ENCODE measurements around the gene OSM.

DNA sequence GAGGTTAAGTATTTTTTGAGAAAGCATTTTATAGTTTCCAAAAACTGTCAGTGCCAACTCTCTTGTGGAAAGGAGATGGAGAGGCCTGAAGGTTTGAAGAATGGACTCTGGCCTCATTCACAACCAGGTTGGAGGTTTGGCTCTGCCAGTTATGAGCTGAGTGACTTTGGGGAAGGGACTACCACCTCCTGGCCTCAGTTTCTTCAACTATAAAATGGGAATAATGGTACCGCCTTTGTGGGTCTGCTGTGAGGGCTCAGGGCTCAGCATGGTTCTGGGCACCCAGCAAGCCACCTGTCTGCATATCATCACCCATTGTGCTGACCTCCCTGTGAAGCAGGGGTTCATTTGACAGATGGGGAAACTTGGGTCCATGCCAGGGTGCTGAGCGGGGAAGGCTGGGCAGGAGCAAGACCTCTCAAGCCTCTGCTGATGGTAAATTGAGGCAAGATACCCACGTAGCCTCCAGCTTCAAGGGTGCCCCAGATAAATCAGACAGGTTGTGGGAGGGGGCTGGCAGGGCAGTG is 16.5 kb downstream of the OSM start:
- TF ChIP-seq POLR2A (IDR thresholded peaks at IDR 0.05), result no peak
- TF ChIP-seq, protein P1, sequence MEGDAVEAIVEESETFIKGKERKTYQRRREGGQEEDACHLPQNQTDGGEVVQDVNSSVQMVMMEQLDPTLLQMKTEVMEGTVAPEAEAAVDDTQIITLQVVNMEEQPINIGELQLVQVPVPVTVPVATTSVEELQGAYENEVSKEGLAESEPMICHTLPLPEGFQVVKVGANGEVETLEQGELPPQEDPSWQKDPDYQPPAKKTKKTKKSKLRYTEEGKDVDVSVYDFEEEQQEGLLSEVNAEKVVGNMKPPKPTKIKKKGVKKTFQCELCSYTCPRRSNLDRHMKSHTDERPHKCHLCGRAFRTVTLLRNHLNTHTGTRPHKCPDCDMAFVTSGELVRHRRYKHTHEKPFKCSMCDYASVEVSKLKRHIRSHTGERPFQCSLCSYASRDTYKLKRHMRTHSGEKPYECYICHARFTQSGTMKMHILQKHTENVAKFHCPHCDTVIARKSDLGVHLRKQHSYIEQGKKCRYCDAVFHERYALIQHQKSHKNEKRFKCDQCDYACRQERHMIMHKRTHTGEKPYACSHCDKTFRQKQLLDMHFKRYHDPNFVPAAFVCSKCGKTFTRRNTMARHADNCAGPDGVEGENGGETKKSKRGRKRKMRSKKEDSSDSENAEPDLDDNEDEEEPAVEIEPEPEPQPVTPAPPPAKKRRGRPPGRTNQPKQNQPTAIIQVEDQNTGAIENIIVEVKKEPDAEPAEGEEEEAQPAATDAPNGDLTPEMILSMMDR (IDR thresholded peaks at IDR 0.05), result no peak

Data from body of pancreas (tissue), 4 donors.